Left kidney (tissue), 8 donors: Measurements from ENCODE around the gene GAR1. TPM values are rescaled to one million over a fixed set of nuclear protein-coding genes. Genes with fewer than 3 reads are reported as not detected.
"Not testable (repeated sequence)": the region's sequence is repeated elsewhere in the genome, so short reads cannot be mapped to it uniquely, and the experiment has no call there.

Experiments used
- DNase-seq: peaks from one replicate; pipeline ENCODE4 v3.0.0-alpha.2; 2013
- long read RNA-seq, 8 donors: transcript quantifications; one replicate each; lab custom pipeline, GENCODE V29; 2026
- polyA plus RNA-seq: library from polyadenylated mRNA; unstranded; fragments of 120-200 nt; gene quantifications from one replicate; pipeline ENCODE4 v1.2.1, GENCODE V29; 2013; ENCODE audit not compliant: insufficient read length

The GAR1 gene
- 40.1 TPM for polyA plus RNA-seq
- long read RNA-seq, donor 1, transcript GAR1-201 (7 exons, 1,224 nt), result major isoform, 6 of 31 reads
- long read RNA-seq, donor 1, partial matches to known transcripts, result 22 of 31 reads
- long read RNA-seq, donor 1, other reads (novel, unspliced or antisense), result 0 of 31 reads
- long read RNA-seq, donor 2, transcript GAR1-201 (7 exons, 1,224 nt), result major isoform, 10 of 34 reads
- long read RNA-seq, donor 2, partial matches to known transcripts, result 21 of 34 reads
- long read RNA-seq, donor 2, other reads (novel, unspliced or antisense), result 0 of 34 reads
- long read RNA-seq, donor 3, partial matches to known transcripts, result 16 of 20 reads
- long read RNA-seq, donor 3, other reads (novel, unspliced or antisense), result 0 of 20 reads
- long read RNA-seq, donor 4, partial matches to known transcripts, result 0 of 1 reads
- long read RNA-seq, donor 4, other reads (novel, unspliced or antisense), result 0 of 1 reads
- long read RNA-seq, donor 5, transcript GAR1-201 (7 exons, 1,224 nt), result major isoform, 13 of 34 reads
- long read RNA-seq, donor 5, partial matches to known transcripts, result 18 of 34 reads
- long read RNA-seq, donor 5, other reads (novel, unspliced or antisense), result 0 of 34 reads
- long read RNA-seq, donor 6, partial matches to known transcripts, result 26 of 34 reads
- long read RNA-seq, donor 6, other reads (novel, unspliced or antisense), result 0 of 34 reads
- long read RNA-seq, donor 7, transcript GAR1-201 (7 exons, 1,224 nt), result major isoform, 9 of 62 reads
- long read RNA-seq, donor 7, partial matches to known transcripts, result 50 of 62 reads
- long read RNA-seq, donor 7, other reads (novel, unspliced or antisense), result 0 of 62 reads
- long read RNA-seq, donor 8, partial matches to known transcripts, result 0 of 1 reads
- long read RNA-seq, donor 8, other reads (novel, unspliced or antisense), result 0 of 1 reads

- peak; percentile 93 for DNase-seq
Observed at GRCh38 chr4:109815151-109816081, at the start of gene GAR1. Gene GAR1, plus strand, starts transcription at chr4:109815762. Its CDS starts 403 bp downstream, at chr4:109816165.

- not testable (repeated sequence) for DNase-seq
Observed at GRCh38 chr4:109782092-109782491, 33.5 kb upstream of the GAR1 start.

DNA sequence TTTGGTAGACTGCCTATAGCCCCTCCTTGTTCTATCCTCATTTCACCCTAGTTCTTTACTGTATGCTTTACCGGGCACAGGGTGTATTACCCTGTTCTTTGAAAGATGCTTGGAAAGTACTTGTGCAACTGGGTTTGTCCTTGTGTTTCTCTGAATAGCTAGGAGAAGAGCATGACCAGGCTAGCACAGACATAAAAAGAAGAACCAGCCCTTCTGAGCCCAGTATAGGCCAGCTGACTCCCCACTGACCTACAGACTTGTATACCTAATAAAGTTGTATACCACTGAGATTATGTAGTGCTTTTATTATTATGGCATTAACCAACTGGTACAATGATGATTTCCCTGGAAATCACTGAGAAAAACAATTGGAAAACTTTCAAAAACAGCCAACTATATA, 28.7 kb upstream of the GAR1 start:
- DNase-seq, result no peak

DNA sequence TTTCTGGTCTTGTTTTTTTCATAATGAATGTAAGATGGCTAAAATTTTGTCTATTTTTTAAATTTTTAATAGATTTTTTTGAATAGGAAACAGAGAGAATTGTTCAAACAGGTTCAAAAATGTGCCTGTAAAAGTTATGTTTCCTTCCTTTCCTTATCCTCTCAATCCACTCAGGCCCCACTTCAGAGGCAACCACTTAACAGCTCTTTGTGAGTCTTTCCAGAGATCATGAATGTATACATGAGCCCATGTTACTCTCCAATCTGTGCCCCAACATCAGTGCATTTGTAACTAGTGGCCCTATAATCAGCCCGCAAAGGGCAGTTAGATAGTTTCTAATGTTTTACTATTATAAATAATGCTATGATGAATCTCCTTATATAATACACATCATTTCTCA, 27.8 kb upstream of the GAR1 start:
- no peak for DNase-seq

GRCh38 chr4:109795059-109795458, 20.5 kb upstream of the GAR1 start:
- DNase-seq, result no peak

DNA sequence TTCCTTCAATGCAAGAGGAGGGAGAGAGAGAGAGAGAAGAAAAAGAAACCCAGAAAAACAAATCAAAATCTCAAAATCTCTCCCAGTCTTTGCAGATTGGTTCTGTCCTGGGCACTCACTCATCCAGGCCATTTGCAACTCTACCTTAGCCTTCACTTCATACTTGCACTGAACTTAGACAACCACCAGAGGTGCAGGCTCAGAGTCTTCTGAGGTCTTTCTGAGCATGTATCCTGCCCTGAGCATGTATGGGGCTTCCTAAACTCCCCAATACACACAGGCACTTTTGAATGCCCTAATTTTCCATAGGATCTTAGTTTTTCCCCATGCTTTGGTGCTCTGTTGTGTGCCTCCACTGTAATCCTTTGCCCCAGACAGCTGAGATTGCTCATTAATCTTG, 16.7 kb upstream of the GAR1 start:
- DNase-seq, result no peak

GRCh38 chr4:109801099-109801789, 14.3 kb upstream of the GAR1 start:
- no peak for DNase-seq

DNA sequence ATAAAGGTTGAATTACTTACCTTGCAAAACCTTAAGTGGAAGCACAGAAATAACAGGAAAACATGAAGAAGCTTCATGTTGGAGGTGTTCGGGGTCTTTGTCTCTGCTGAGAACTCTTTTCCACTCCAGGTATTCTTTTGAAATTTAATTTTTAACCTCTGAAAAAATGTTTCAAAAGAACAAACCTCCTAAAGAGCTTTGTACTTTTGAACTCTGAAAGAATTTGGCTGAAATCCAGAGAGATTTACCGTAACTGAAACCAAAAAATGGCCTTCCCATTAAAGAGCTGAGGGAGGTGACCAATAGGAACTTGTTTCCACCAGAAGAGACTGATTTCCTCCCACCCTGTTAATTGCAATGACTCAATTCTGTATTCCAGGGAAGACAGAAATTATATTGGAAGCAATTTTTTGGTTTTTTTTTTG, 13.7 kb upstream of the GAR1 start, which contains the start of gene CFI:
Gene CFI, minus strand, starts transcription at position 105 of the 425 bp plus-strand sequence. Its CDS starts 28 bp downstream, at position 77.
- peak; percentile 66 for DNase-seq

- peak; percentile 45 for DNase-seq
Observed at GRCh38 chr4:109803924-109804571, 11.5 kb upstream of the GAR1 start.

DNA sequence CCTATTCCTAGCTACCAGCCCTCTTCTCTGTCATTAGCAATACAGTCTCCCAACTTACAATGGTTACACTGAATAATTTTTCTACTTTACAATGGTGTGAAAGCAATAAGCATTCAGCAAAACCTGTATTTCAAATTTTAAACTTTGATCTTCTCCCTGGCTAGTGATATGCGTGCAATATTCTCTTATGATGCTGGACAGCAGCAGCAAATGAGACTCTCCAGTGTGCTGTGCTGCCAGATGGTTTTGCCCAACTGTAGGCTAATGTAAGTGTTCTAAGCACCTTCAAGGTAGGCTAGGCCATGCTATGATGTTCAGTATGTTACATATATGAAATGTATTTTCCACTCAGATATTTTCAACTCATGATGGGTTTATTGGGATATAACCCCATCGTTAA, 5.9 kb upstream of the GAR1 start:
- DNase-seq, result no peak

DNA sequence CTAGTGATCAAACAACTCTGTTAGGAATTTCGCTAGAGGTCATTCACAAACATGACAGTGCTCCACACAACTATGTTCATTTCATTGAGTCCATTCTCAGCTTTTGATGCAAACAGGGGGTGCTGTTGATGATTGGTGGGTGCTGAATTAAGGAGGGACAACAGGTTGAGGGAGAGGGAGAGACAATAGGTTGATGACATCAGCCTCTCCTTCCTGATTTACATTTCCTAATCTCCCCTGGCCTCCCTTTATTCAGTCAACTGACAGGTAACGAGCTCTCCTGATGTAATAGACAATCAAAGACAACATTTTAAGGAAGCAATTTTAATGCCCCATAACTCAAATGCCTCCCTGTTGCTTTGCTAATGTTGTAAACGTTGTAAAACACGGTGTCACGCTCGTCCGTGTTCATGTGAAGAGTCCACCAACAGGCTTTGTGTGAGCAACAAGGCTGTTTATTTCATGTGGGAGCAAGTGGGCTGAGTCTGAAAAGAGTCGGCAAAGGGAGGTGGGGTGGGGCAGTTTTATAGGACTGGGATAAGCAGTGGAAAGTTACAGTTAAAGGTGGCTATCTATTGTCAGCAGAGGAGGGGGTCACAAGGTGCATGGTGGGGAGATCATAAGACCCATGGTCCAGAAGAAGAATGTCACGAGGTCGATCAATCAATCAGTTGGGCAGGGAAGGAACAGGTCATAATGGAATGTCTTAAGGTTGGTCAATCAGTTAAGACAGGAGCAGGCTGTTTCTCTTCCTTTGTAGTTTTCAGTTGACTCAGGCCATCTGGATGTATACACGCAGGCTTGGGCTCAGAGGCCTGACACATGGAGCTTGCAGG, 4.8 kb upstream of the GAR1 start:
- DNase-seq, result no peak

DNA sequence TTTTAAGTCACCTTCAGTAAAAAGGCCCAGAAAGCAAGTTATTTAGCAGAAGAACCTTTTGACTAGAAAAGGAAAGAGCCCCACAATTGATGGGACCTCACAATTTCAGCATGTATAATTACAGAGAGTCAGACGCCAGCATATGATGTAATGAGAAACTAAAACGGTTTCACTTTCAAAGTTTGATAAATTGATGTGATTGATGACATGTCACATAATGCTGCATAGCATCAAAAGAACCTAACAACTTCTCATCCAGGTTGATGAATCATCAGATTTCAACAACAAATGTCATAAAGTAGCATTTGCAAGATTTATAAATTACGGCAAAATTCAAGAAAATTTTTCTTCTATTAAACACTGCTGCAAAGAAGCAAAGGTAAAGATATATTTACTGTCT, 3.9 kb upstream of the GAR1 start:
- DNase-seq, result no peak

DNA sequence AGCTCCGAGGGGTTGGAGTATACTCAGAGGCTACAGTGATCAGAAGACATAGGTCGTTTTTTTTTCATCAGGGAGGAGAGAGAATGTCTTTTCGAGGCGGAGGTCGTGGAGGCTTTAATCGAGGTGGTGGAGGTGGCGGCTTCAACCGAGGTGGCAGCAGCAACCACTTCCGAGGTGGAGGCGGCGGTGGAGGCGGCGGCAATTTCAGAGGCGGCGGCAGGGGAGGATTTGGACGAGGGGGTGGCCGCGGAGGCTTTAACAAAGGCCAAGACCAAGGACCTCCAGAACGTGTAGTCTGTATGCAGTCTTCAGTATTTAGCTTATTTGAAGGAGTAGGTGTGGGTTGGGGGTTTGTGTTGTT, 500 bp downstream of the GAR1 start:
- no peak for DNase-seq

DNA sequence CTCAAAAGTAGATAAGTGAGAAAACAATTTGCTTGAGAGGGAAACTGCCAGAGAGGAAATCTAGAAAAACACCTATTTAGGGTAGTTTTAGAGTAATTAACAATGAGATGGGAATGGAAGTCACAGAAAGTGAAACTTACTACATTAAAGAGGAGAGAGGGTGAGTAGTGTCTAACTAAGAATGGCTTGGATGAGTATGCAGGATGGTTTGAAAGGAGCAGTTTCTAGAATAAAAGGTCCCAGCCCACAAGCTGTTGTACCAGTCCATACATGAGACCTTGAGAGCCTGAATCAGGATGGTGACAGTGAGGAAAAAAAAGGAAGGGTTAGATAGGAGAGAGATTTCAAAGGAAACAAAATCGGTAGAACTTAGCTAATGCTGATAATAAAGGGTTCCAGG, 1.3 kb downstream of the GAR1 start:
- DNase-seq, result no peak

- no peak for DNase-seq
Observed at GRCh38 chr4:109818268-109818667, 2.7 kb downstream of the GAR1 start.

DNA sequence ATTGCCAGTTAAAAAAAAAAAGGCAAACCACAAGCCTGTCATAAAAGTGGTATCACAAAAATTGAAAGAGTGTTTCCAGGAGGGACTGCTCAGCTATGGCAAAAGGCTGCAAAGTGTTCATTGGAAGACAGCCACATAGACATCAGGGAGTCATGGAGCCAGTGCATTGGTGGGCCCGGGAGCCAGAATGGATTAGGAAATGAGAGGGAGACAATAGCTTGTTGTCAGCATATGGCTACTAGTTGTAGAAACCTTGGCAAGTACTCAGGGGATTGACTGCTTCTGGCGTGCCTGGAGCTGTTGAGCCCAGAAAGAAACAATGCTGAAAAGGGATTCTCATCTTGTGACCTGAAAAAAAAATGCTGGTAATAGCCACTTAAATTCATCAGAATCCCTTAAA, 5.0 kb downstream of the GAR1 start:
- DNase-seq, result no peak

DNA sequence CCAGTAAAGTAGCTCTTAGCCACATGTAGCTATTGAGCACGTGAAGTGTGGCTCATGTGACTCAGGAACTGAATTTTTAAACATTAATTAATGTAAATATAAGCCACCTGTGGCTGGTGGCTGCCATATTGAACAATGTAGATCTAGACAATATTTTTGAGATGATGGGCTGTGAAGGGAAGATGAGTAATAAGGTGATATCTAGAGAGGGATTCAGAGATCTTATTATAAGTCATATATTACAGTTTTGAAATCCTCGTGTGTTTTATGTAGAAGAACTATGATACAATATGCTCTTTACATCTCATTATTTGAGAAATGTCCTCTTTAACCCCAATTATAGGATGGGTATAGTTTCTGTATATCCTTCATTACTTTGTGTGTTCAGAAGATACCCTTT, 5.6 kb downstream of the GAR1 start:
- no peak for DNase-seq

DNA sequence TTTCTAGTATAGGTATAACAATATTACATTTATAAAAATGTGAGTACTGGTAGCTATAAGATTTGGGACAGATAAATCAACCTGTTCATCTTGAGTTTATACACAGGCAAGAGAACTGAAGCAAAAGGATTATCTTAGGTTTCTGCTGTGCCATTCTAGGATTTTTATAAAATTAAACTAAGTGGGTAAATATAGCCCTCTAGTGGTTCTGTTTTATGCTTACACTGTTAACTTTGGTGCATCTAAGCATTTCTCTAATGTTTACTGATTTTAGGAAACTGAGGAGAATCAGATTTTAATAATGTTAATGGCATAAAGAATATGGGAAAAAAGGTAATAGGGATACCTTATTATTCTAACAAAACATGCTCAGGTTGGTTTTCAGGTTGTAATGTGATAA, 11.2 kb downstream of the GAR1 start:
- no peak for DNase-seq

GRCh38 chr4:109827672-109828071, 12.1 kb downstream of the GAR1 start, which contains the start of gene RRH:
Gene RRH, plus strand, starts transcription at chr4:109827972. Its CDS starts 56 bp downstream, at chr4:109828028.
- no peak for DNase-seq

- no peak for DNase-seq
Observed at GRCh38 chr4:109833756-109834155, 18.2 kb downstream of the GAR1 start.
